Small intestine (tissue), 7 donors: ENCODE data around the gene CASKIN2. TPM values are rescaled to one million over a fixed set of nuclear protein-coding genes. Genes with fewer than 3 reads are reported as not detected.
A peak's percentile ranks its signal among the peaks of the same experiment; 100 is the strongest.
"Not testable (repeated sequence)": the region's sequence is repeated elsewhere in the genome, so short reads cannot be mapped to it uniquely, and the experiment has no call there.

Source experiments
- DNase-seq, 2 donors: peaks; one replicate each; pipeline versions ENCODE4 v3.0.0 to v3.0.0-alpha.2; 2013
- FAIRE-seq: peaks from 2 replicates; lab custom pipeline; 2012; peaks lifted over from hg19 to GRCh38; lab: Jason Lieb, UNC
- H3K27ac ChIP-seq, 3 donors: one replicate each; pipeline ENCODE4 v1.5.1; 2013; ENCODE audit warnings: low read length in 2 of 3, mild to moderate bottlenecking in 2 of 3, control low read depth in 1 of 3, inconsistent platforms in 1 of 3, low read depth in 1 of 3, moderate library complexity in 1 of 3
- H3K27me3 ChIP-seq, 3 donors: one replicate each; pipeline ENCODE4 v1.6.1; 2013; ENCODE audit warnings: low read length in 3 of 3, inconsistent platforms in 1 of 3; ENCODE audit not compliant: control insufficient read depth in 3 of 3, insufficient read depth in 3 of 3
- H3K36me3 ChIP-seq, 3 donors: one replicate each; pipeline ENCODE4 v1.6.1; 2013; ENCODE audit warnings: low read length in 3 of 3, inconsistent platforms in 1 of 3, low read depth in 1 of 3, mild to moderate bottlenecking in 1 of 3, moderate library complexity in 1 of 3; ENCODE audit not compliant: control insufficient read depth in 3 of 3, insufficient read depth in 2 of 3
- H3K4me1 ChIP-seq, 3 donors: one replicate each; pipeline ENCODE4 v1.6.1; 2013; ENCODE audit warnings: low read length in 2 of 3, inconsistent platforms in 1 of 3, low read depth in 1 of 3, mild to moderate bottlenecking in 1 of 3, moderate library complexity in 1 of 3; ENCODE audit not compliant: control insufficient read depth in 3 of 3, insufficient read depth in 2 of 3
- H3K4me3 ChIP-seq, 3 donors: one replicate each; pipeline ENCODE4 v1.5.1; 2013; ENCODE audit warnings: low read length in 3 of 3, control low read depth in 1 of 3, inconsistent platforms in 1 of 3, low read depth in 1 of 3, mild to moderate bottlenecking in 1 of 3, moderate library complexity in 1 of 3
- H3K9me3 ChIP-seq, 2 donors: one replicate each; pipeline ENCODE4 v1.6.1; 2013; ENCODE audit warnings: low read depth in 1 of 2, low read length in 1 of 2; ENCODE audit not compliant: control insufficient read depth in 2 of 2, insufficient read depth in 1 of 2
- WGBS, 3 donors: extraction: QIAGEN DNeasy Blood & Tissue Kit; methylation state at CpG; one replicate each; pipeline ENCODE4 v1.1.7; 2013; 5-methylcytosine and 5-hydroxymethylcytosine counted together
- polyA plus RNA-seq, 4 donors: library from polyadenylated mRNA; stranded (reverse) in 3 of 4; unstranded in 1 of 4; fragments of 200-250 nt in 3 of 4; fragments of 120-200 nt in 1 of 4; gene quantifications; one replicate each; pipeline versions ENCODE4 v1.2.1 to v1.2.3, GENCODE V29; 2013
- donor health status: healthy with polysubstance abuse.
- donor health status: control.
- donor health status: control.
- donor health status: Bipolar disorder and iron deficiency.
- donor health status: healthy.

Gene CASKIN2
- polyA plus RNA-seq, 4 donors: 7.6 to 15.6 (median 10.9) TPM

DNA sequence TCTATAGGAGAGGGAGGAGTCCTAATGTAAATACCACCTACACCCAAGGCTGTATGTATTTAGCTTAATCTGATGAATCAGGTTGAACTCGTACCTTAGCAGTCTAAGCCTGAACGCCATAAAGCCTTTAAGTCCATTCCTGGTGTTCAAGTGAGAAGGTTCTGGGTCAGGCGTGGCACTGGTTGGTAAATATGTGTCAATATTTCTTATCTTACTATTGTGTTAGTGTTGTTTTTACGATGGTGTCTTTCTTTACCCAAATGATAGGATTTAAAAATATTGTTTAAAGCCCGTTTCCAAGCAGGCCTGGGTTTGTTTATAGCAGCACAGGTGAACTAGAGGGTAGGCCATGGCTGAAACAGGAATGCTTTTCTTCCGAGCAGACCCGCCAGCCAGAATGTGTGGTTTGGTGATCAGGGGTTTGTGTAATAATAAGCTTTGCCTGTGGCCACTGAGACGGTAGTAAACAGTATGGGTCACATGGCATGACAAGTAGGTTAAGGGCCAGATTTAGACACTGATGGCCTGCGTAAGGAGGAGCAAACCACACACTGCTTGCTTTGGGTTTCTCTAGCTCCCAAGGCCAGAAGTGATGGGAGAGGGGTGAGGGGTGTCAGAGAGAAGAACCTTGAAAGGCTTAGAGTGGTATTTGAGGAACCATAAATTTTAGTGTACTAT lies 55.6 kb downstream of the CASKIN2 start:
- DNase-seq: peak; percentile 76 to 83
- Histone ChIP-seq H3K36me3 (no peaks in the 10 kb centered on the region), H3K4me1 (peaks cover 3 to 40% (median 15%) of the 10 kb centered on the region in 3 donors), H3K27me3 (no peaks in the 10 kb centered on the region), H3K27ac (peak overlapping the region; percentile 35 to 79 (median 72)), H3K4me3 (no peak overlapping the region), H3K9me3 (peaks cover 0 to 5% of the 10 kb centered on the region in 2 donors)
- FAIRE-seq: no peak
- 45 to 56% (median 54%) methylated on average over 9 of the region's 9 CpGs for WGBS, 3 donors

DNA sequence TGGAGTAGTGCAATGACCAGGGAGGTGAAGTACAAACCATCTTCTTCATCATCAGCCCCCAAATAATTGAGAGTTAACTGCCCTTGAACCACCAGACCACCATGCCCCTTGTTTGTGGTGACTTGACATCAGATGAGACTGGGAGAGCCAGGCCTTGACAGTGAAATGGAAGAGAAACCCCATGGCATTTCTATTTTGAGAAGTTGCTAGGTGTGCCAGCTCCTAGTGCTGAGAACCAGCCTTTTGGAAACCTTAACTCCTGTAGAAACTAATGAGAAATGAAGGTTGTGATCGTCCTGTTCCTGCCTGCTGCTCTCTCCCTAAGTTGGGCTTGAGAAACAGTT lies 56.1 kb downstream of the CASKIN2 start:
- no peaks in the 10 kb centered on the region for H3K36me3 ChIP-seq
- no peak overlapping the region for H3K4me3 ChIP-seq
- no peak for FAIRE-seq

DNA sequence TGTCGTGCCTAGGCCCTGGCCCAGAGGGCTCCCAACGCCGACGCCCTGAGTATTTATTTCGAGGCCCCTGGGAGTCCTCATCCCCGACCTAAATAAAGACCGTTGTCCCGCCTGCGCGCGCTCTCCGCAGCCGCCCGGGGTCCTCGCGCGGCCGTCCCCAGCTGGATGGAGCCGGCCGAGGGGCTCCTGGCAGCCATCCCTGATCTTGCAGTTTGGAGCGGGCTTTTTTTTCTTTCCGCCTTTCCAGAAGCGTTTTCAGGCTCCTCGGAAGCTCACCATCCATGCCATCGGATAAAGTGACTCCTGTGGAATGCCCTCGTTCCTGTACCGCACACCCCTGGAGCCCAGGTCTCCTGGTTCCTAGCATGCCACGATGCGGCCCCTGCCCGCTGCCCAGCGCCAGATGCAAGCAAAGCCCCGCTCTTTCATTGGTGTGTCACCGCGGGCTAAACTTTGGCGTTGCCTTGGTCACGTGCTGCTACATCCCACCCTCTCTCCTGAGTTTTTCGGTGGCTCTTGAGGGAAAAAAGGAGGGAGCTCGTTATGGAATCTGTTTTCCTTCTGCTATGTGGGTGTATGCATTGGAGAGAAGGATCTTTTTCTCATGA lies 58.2 kb downstream of the CASKIN2 start:
- peaks cover 0 to 6% of the 10 kb centered on the region in 2 donors for H3K9me3 ChIP-seq
- peaks cover 3 to 44% (median 15%) of the 10 kb centered on the region in 3 donors for H3K4me1 ChIP-seq
- H3K27ac ChIP-seq: peak overlapping the region; percentile 4 to 93 (median 86)
- H3K4me3 ChIP-seq: peak overlapping the region; percentile 60 to 98 (median 88)
- H3K36me3 ChIP-seq: no peaks in the 10 kb centered on the region
- FAIRE-seq (no peak), DNase-seq (peak in 1 of 2 donors; percentile 57)
- 2% methylated on average over 38 of the region's 38 CpGs for WGBS, 3 donors
- H3K27me3 ChIP-seq: no peaks in the 10 kb centered on the region

More for the DNA sequence above, 56.1 kb downstream of the CASKIN2 start:
- Histone ChIP-seq H3K27me3 (no peaks in the 10 kb centered on the region), H3K27ac (peak overlapping the region; percentile 35 to 79 (median 72)), H3K9me3 (peaks cover 0 to 6% of the 10 kb centered on the region in 2 donors), H3K4me1 (peaks cover 3 to 40% (median 15%) of the 10 kb centered on the region in 3 donors)
- no peak for DNase-seq
- 45 to 65% (median 53%) methylated on average over 1 of the region's 1 CpG for WGBS, 3 donors

DNA sequence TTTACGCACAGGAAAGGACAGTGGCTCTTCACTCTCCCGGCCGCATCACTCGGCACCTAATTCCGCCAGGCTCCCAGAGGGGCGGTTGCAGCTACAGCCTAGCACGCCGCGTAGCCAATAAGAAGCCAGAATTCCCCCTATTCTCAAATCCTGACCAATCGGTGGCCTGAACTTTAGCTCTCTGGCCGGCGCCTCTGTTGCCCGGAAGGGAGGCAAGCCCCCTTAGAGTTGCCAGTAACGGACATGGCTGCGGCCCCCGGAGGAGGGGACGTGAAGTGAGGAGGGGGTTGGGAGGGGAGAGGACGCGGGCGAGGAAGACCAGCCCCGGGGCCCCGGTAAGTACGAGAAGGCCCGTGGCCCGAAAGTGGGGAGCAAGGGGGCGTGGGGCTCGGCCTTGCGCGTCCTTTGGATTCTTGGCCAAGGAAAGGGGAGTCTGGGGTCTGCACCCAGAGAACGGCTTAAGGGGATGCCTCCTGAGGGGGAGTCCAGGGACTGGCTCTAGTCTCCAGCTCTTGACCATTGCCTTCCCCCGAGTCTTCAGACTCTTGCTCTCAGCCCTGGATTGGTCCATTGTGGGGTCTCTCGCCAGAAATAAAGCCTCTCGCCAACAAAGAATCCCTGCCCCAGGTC lies 58.8 kb downstream of the CASKIN2 start, which contains the start of gene TMEM94:
TMEM94 (plus strand) TSS at position 219 of the 630 bp plus-strand sequence. CDS start 15,271 bp downstream, outside the sequence.
- H3K27me3 ChIP-seq: no peaks in the 10 kb centered on the region
- H3K4me3 ChIP-seq: peak within 1 kb of the TSS; percentile 60 to 98 (median 88)
- DNase-seq: peak; percentile 98
- FAIRE-seq: no peak
- peaks cover 3 to 44% (median 15%) of the 10 kb centered on the region in 3 donors for H3K4me1 ChIP-seq
- H3K27ac ChIP-seq: peak within 1 kb of the TSS; percentile 80 to 93 (median 91)
- H3K36me3 ChIP-seq: no peaks in the 10 kb centered on the region
- WGBS, 3 donors: 0 to 1% (median 1%) methylated on average over 30 to 33 of the region's 33 CpGs
- H3K9me3 ChIP-seq: peaks cover 0 to 6% of the 10 kb centered on the region in 2 donors

- Histone ChIP-seq H3K9me3 (peaks cover 0 to 6% of the 10 kb centered on the region in 2 donors), H3K27me3 (no peaks in the 10 kb centered on the region), H3K27ac (peak overlapping the region; percentile 80 to 93 (median 91)), H3K4me3 (peak overlapping the region; percentile 4 to 98 (median 60)), H3K36me3 (no peaks in the 10 kb centered on the region), H3K4me1 (peaks cover 3 to 44% (median 15%) of the 10 kb centered on the region in 3 donors)
- 5 to 9% (median 6%) methylated on average over 13 of the region's 13 CpGs for WGBS, 3 donors
- FAIRE-seq: no peak
- DNase-seq: no peak
These were observed 59.3 kb downstream of the CASKIN2 start for GRCh38 chr17:75456039-75456416.

DNA sequence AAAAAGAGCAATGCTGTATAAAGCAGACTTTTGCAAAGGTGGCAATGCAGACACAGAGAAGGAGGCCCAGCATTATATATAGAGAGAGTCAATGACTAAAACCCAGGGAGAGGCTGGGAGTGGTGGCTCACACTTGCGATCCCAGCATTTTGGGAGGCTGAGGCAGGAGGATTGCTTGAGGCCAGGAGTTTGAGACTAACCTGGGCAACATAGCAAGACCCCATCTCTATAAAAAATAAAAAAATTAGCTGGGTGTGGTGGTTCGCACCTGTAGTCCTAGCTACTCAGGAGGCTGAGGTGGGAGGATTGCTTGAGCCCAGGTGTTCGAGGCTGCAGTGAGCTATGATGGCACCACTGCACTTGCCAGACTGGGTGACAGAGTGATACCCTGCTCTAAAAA lies 60.7 kb downstream of the CASKIN2 start:
- not testable (repeated sequence) for H3K9me3 ChIP-seq, H3K4me3 ChIP-seq, DNase-seq, H3K36me3 ChIP-seq, H3K27me3 ChIP-seq, FAIRE-seq
- Histone ChIP-seq H3K27ac (peak overlapping the region in 1 of 3 donors; percentile 93), H3K4me1 (peaks cover under 1 to 35% (median 13%) of the 10 kb centered on the region in 3 donors)
- 85 to 97% (median 93%) methylated on average over 3 of the region's 3 CpGs for WGBS, 3 donors

DNA sequence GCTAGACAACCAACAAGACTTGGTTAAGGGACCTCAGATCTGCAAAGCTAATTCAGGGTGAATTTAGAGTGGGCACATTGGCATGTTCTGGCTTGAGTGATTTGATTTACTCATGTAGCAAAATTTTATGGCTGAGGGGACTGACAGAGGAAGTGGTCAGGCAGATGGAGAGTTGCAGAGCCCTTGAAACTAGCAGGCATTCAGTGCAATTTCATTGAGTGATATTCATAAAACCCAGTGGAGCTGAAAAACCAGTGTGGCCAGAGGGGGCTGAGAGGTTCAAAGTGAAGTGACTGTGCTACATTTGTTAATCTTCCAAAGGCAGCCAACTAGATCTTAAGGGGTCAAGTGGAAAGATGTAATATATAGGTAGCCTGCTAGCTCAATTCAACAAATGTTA lies 61.1 kb downstream of the CASKIN2 start:
- no peak for DNase-seq
- no peaks in the 10 kb centered on the region for H3K27me3 ChIP-seq
- peaks cover 0 to 30% (median 11%) of the 10 kb centered on the region in 3 donors for H3K4me1 ChIP-seq
- peaks cover 0 to 6% of the 10 kb centered on the region in 2 donors for H3K9me3 ChIP-seq
- H3K36me3 ChIP-seq: no peaks in the 10 kb centered on the region
- H3K27ac ChIP-seq: peak overlapping the region in 2 of 3 donors; percentile 16 to 27
- no peak for FAIRE-seq
- no peak overlapping the region for H3K4me3 ChIP-seq

DNA sequence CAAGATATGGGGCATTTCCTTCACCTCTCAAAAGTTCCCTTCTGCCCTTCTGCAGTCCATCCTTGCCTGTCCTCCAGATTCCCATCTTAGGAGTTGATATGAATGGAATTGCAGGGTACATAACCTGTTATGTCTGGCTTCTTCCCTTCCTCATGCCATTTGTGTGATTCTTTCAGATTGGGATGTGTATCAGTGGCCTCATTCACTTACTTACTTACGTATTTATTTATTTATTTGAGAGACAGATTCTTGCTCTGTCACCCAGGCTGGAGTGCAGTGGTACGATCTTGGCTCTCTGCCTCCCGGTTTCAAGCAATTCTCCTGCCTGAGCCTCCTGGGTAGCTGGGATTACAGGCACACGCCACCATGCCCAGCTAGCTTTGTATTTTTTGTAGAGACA lies 65.1 kb downstream of the CASKIN2 start:
- Histone ChIP-seq H3K4me1 (peaks cover 0 to 7% (median under 1%) of the 10 kb centered on the region in 3 donors), H3K36me3 (no peaks in the 10 kb centered on the region), H3K27me3 (no peaks in the 10 kb centered on the region), H3K9me3 (peaks cover 0 to 6% of the 10 kb centered on the region in 2 donors), H3K27ac (no peak overlapping the region), H3K4me3 (no peak overlapping the region)
- FAIRE-seq (no peak), DNase-seq (no peak)
- WGBS, 3 donors: 81 to 90% (median 85%) methylated on average over 4 of the region's 4 CpGs
